ENCODE results near the gene MIX23. TPM values are rescaled to one million over a fixed set of nuclear protein-coding genes. Genes with fewer than 3 reads are reported as not detected.

MIX23 gene
- total RNA-seq, 1 experiment from 2014 or later: 76.2 TPM

- ChIA-PET CTCF (interaction anchor here (0.8 kb wide), 1 partner anchor 312 kb away, joined by 3 read pairs; no protein-coding TSS in a partner anchor), RAD21 (ENCODE audit: low non-redundant PET in 1 of 2, low total read pairs in 2 of 2, uncharacterized antibody in 2 of 2, unreplicated experiment in 2 of 2) (no interaction called here), POLR2A (no interaction called here)
- Histone ChIP-seq H3K4me3 (replicated peaks in 1 of 2; ENCODE audit: low read depth in 1 of 2, low read length in 2 of 2) (no peak overlapping the region), H3K27ac (ENCODE audit: low read depth, low read length) (no peak overlapping the region), H3K79me2 (ENCODE audit: insufficient read depth, low read length) (no peaks in the 10 kb centered on the region), H3K9me3 (ENCODE audit: control insufficient read depth in 1 of 2, insufficient read depth in 1 of 2, low read depth in 1 of 2, low read length in 2 of 2) (no peaks in the 10 kb centered on the region), H4K20me1 (ENCODE audit: insufficient read depth) (no peaks in the 10 kb centered on the region), H3K4me1 (ENCODE audit: control insufficient read depth in 1 of 2, insufficient read depth in 2 of 2, low read length in 2 of 2) (no peaks in the 10 kb centered on the region), H3K4me2 (ENCODE audit: low read length) (no peak overlapping the region), H3K9ac (ENCODE audit: low read length) (no peak overlapping the region), H3K27me3 (ENCODE audit: insufficient read depth, low read length) (no peaks in the 10 kb centered on the region), H2AFZ (ENCODE audit: low read depth, low read length, poor library complexity, severe bottlenecking) (no peak overlapping the region), H3K36me3 (ENCODE audit: control insufficient read depth in 1 of 2, insufficient read depth in 2 of 2, low read length in 2 of 2) (no peaks in the 10 kb centered on the region), H3K9me2 (ENCODE audit: insufficient read depth) (no peaks in the 10 kb centered on the region)
- ATAC-seq: no peak
- BruUV-seq (replicated peaks): no TSS peak
- TF ChIP-seq CBX3 (IDR thresholded peaks at IDR 0.05; ENCODE audit: low read depth): no peak
- no peak for TF ChIP-seq SP1 (IDR thresholded peaks at IDR 0.05; ENCODE audit: low read depth)
- TF ChIP-seq TCF7L2 (IDR thresholded peaks at IDR 0.05; ENCODE audit: borderline replicate concordance, extremely low read depth, insufficient read depth, insufficient read length): no peak
- no peak for TF ChIP-seq FOSL1 (IDR thresholded peaks at IDR 0.05; ENCODE audit: low read depth)
- TF ChIP-seq CTCF (IDR thresholded peaks at IDR 0.05 in 2 of 3, conservative IDR thresholded peaks at IDR 0.05 in 1 of 3; ENCODE audit: borderline replicate concordance in 1 of 3, insufficient read depth in 1 of 3, low read depth in 2 of 3, low read length in 2 of 3): no peak
- no peak for TF ChIP-seq JUND (IDR thresholded peaks at IDR 0.05)
- TF ChIP-seq CEBPB (IDR thresholded peaks at IDR 0.05; ENCODE audit: low read depth): no peak
- TF ChIP-seq ZNF274 (IDR thresholded peaks at IDR 0.05; ENCODE audit: low read depth, low read length): no peak
- TF ChIP-seq YY1 (IDR thresholded peaks at IDR 0.05; ENCODE audit: extremely low read depth, insufficient replicate concordance, low read depth, low read length): no peak
- no peak for DNase-seq (ENCODE audit: low read depth, low spot score)
- intact Hi-C loops (cut with micrococcal nuclease): no loop called here
Observed at GRCh38 chr3:122331886-122332285, 51.1 kb downstream of the MIX23 start.

Measured in HCT116 (cell line).